Putamen (tissue), 1 donor: Measurements from ENCODE around the gene NKX1-1.

Experiments used
- DNase-seq: peaks from one replicate; pipeline ENCODE4 v3.0.0-alpha.2; 2016; ENCODE audit warnings: low spot score

NKX1-1 gene

GRCh38 chr4:1416948-1417260, 10.7 kb upstream of the NKX1-1 start:
- DNase-seq = no peak

- DNase-seq = no peak
Observed at GRCh38 chr4:1416051-1416947, 10.1 kb upstream of the NKX1-1 start.

- no peak for DNase-seq
Observed at GRCh38 chr4:1415681-1415981, 9.4 kb upstream of the NKX1-1 start.

- DNase-seq = no peak
Observed at GRCh38 chr4:1414831-1415680, 8.8 kb upstream of the NKX1-1 start.

- DNase-seq = no peak
Observed at GRCh38 chr4:1413687-1414479, 7.6 kb upstream of the NKX1-1 start.

GRCh38 chr4:1413204-1413663, 7.0 kb upstream of the NKX1-1 start:
- DNase-seq = no peak

GRCh38 chr4:1412376-1413203, 6.3 kb upstream of the NKX1-1 start:
- DNase-seq = no peak

- no peak for DNase-seq
Observed at GRCh38 chr4:1411436-1412375, 5.5 kb upstream of the NKX1-1 start.

- DNase-seq = no peak
Observed at GRCh38 chr4:1410491-1411325, 4.5 kb upstream of the NKX1-1 start.

- DNase-seq = no peak
Observed at GRCh38 chr4:1409491-1410425, 3.5 kb upstream of the NKX1-1 start.

- no peak for DNase-seq
Observed at GRCh38 chr4:1409079-1409478, 2.8 kb upstream of the NKX1-1 start.

GRCh38 chr4:1408418-1408817, 2.2 kb upstream of the NKX1-1 start:
- DNase-seq = no peak

- DNase-seq = no peak
Observed at GRCh38 chr4:1407657-1408333, 1.6 kb upstream of the NKX1-1 start.

- no peak for DNase-seq
Observed at GRCh38 chr4:1406981-1407656, 877 bp upstream of the NKX1-1 start.

GRCh38 chr4:1405636-1406393, 427 bp downstream of the NKX1-1 start:
- DNase-seq = no peak

GRCh38 chr4:1405254-1405635, 997 bp downstream of the NKX1-1 start:
- no peak for DNase-seq
